HEK293 (cell line): ENCODE measurements around the gene CPTP.

Experiments used
- CTCF ChIP-seq: fragments of 450-650 bp; formaldehyde crosslinking; IDR thresholded peaks from 2 replicates; pipeline ENCODE4 v1.5.1; 2016; ENCODE audit warnings: missing biosample characterization, missing genetic modification characterization
- REPIN1 ChIP-seq: fragments of 450-650 bp; formaldehyde crosslinking; IDR thresholded peaks from 2 replicates; pipeline ENCODE4 v1.5.1; 2017; ENCODE audit warnings: missing biosample characterization, missing genetic modification characterization, low read depth
- REST ChIP-seq: fragments of 450-650 bp; formaldehyde crosslinking; IDR thresholded peaks from 2 replicates; pipeline ENCODE4 v1.5.1; 2016; ENCODE audit warnings: missing biosample characterization, missing genetic modification characterization
- ZNF274 ChIP-seq, 2 experiments: fragments of 200-500 bp in 1 of 2; fragments of 450-650 bp in 1 of 2; sonication (Bioruptor generic) in 1 of 2; formaldehyde crosslinking in 1 of 2; IDR thresholded peaks; 2 replicates each; pipeline versions ENCODE4 v1.5.1 to v1.6.1; 2014 to 2016; ENCODE audit warnings: borderline replicate concordance in 1 of 2, inconsistent platforms in 1 of 2, low read length in 1 of 2, missing biosample characterization in 1 of 2, missing genetic modification characterization in 1 of 2
- ZNF473 ChIP-seq: fragments of 450-650 bp; formaldehyde crosslinking; IDR thresholded peaks from 2 replicates; pipeline ENCODE4 v1.5.1; 2017; ENCODE audit warnings: missing biosample characterization, missing genetic modification characterization
- ZNF747 ChIP-seq: fragments of 450-650 bp; formaldehyde crosslinking; IDR thresholded peaks from 2 replicates; pipeline ENCODE4 v1.5.1; 2016; ENCODE audit warnings: missing biosample characterization, missing genetic modification characterization
- ZNF768 ChIP-seq: fragments of 450-650 bp; formaldehyde crosslinking; IDR thresholded peaks from 2 replicates; pipeline ENCODE4 v1.5.1; 2018; ENCODE audit warnings: missing biosample characterization, mild to moderate bottlenecking, missing genetic modification characterization

GRCh38 chr1:1342584-1343115, 18.0 kb downstream of the CPTP start:
- TF ChIP-seq CTCF (tag by site-specific recombination) (no peak), REPIN1 (tag by site-specific recombination) (no peak), ZNF747 (tag by site-specific recombination) (no peak), REST (tag by site-specific recombination) (no peak), ZNF473 (tag by site-specific recombination) (no peak), ZNF768 (tag by site-specific recombination) (no peak), ZNF274 (IDR thresholded peaks at IDR 0.05; ENCODE audit: low read length) (no peak), ZNF274 (tag by site-specific recombination; IDR thresholded peaks at IDR 0.05; ENCODE audit: borderline replicate concordance) (no peak)
